Measurements from ENCODE around the gene TDRD7. TPM values are rescaled to one million over a fixed set of nuclear protein-coding genes. Genes with fewer than 3 reads are reported as not detected.

Gene TDRD7
- total and polyA plus RNA-seq, 2 of the 13 experiments (the other 11 are each of a cell fraction or from before 2014, with no cell fraction given), result 9.8 to 15.5 TPM

DNA sequence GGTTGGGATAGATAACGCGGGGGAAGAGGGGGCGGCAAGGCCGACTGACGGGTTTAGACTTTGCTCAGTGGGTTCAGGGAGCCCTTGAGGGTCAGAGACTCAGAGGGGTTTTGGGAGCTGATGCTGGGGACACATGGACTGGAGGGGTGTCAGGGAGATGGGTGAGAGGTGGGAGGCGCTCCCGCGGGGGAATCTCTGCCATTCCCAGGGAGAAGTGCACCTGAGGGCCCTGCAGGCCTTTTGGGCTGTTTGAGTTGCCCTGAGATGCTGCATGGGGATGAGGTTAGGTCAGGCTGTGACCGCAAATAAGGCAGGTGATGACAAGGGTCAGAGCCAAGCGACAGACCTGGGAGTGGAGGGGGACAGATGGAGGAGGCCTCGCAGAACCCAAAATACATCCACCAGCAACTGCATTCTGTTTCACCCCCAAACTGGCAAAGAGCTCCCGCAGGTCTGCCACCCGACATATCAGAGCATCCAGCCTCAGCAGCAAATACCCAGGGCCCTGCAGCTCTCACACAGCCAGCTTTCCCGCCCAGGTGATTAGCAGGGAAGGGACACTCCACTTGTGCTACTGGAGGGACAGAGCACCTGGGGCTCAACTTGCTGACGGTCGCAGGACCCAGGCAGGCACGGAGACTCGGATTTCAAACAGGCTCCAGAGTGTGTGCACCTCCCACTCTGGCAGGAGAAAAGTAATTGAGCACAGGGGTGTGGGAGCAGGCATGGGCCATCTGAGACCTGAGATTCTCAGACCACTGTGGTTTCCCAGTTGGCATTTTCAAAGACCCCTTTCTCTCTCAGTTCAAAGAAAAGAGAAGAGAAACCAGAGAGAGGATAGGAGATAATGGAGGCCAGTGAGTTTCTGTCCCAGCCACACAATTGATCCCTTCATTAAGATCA, 116.0 kb downstream of the TDRD7 start:
- Histone ChIP-seq H3K9ac (ENCODE audit: insufficient read depth, low read depth, low read length) (no peak overlapping the region), H3K27ac (ENCODE audit: extremely low read length, insufficient read depth, low read length) (no peak overlapping the region), H3K27me3 (ENCODE audit: control insufficient read depth in 1 of 2, insufficient read depth in 2 of 2, low read length in 2 of 2) (peaks cover 0 to 41% of the 10 kb centered on the region in 2 experiments; a peak in 2 of 5 replicates), H3K79me2 (ENCODE audit: insufficient read depth, low read length) (no peaks in the 10 kb centered on the region), H3K9me3 (ENCODE audit: low read length) (no peaks in the 10 kb centered on the region), H3K4me2 (ENCODE audit: low read depth, low read length) (no peak overlapping the region), H3K36me3 (replicated peaks in 1 of 2; ENCODE audit: control insufficient read depth in 1 of 2, insufficient read depth in 2 of 2, low read length in 2 of 2) (no peaks in the 10 kb centered on the region), H4K20me1 (ENCODE audit: insufficient read depth, low read length) (no peaks in the 10 kb centered on the region), H2AFZ (ENCODE audit: low read length) (no peak overlapping the region), H3K4me1 (ENCODE audit: insufficient read depth, low read length) (no peaks in the 10 kb centered on the region), H3K4me3 (replicated peaks in 1 of 3; ENCODE audit: insufficient read depth in 1 of 3, low read depth in 2 of 3, low read length in 3 of 3) (no peak overlapping the region)
- ChIA-PET POLR2A (no interaction called here), CTCF (ENCODE audit: low intra/inter-chr PET ratio, low total read pairs) (no interaction called here)
- FAIRE-seq (no peak), ATAC-seq (no peak; the same call in 2 of the 3 replicates), DNase-seq (ENCODE audit: low spot score) (no peak)
- TF ChIP-seq NR2F2 (IDR thresholded peaks at IDR 0.05; ENCODE audit: borderline replicate concordance, low read depth), result no peak
- no peak for TF ChIP-seq EHMT2 (IDR thresholded peaks at IDR 0.05; ENCODE audit: borderline replicate concordance, low read depth, low read length)
- no peak for TF ChIP-seq SRY (CRISPR knock-in tag; IDR thresholded peaks at IDR 0.05)
- intact Hi-C loops (cut with micrococcal nuclease; ENCODE audit: unreplicated experiment), result no loop called here
- WGBS (ENCODE audit: low lambda C conversion rate), result 60% methylated on average over 11 of the region's 18 CpGs
- in situ Hi-C loops (cut with HindIII; ENCODE audit: extremely low pct_ligation_motif_present, low pct_unique_long_range_greater_than_20kb), result no loop called here
- BruUV-seq (replicated peaks), result no TSS peak

DNA sequence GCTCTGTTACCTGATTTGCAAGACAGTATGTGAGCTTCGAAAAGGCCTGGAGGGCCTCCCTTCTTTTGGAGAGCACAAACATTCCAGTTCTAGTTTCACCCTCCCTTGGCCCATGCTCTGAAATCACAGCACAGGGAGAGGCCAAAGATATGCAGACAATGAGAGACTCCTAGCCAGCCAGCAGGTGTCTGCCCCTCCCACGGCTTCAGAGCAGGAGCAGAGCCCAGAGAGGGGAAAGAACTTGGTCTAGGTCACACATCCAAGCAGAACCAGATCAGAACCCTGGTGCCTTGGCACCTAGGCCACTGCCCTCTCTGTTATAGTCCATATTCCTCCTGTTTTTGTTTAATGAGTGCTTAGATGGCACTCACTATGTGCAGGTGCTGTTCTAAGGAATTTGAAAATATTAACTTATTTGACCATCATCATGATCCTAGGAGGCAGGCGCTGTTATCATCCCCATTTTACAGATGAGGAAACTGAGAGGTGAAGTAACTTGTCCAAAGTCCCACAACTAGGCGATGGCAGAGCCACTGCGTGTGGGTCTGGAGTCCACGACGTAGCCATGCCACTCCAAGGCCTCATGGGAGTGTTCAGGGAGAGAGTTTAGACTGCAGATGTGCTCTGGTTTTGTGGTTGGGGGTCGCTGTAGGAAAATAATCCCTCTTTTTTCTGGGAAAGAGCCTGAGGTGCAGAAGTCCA, 116.8 kb downstream of the TDRD7 start:
- Histone ChIP-seq H3K9me3 (ENCODE audit: low read length) (no peaks in the 10 kb centered on the region), H3K4me2 (ENCODE audit: low read depth, low read length) (no peak overlapping the region), H4K20me1 (ENCODE audit: insufficient read depth, low read length) (no peaks in the 10 kb centered on the region), H3K4me3 (replicated peaks in 1 of 3; ENCODE audit: insufficient read depth in 1 of 3, low read depth in 2 of 3, low read length in 3 of 3) (no peak overlapping the region), H2AFZ (ENCODE audit: low read length) (no peak overlapping the region), H3K9ac (ENCODE audit: insufficient read depth, low read depth, low read length) (no peak overlapping the region), H3K36me3 (replicated peaks in 1 of 2; ENCODE audit: control insufficient read depth in 1 of 2, insufficient read depth in 2 of 2, low read length in 2 of 2) (no peaks in the 10 kb centered on the region), H3K79me2 (ENCODE audit: insufficient read depth, low read length) (no peaks in the 10 kb centered on the region), H3K4me1 (ENCODE audit: insufficient read depth, low read length) (no peaks in the 10 kb centered on the region), H3K27ac (ENCODE audit: extremely low read length, insufficient read depth, low read length) (no peak overlapping the region), H3K27me3 (ENCODE audit: control insufficient read depth in 1 of 2, insufficient read depth in 2 of 2, low read length in 2 of 2) (peaks cover 0 to 38% of the 10 kb centered on the region in 2 experiments; a peak in 2 of 5 replicates)
- CTCF ChIA-PET (ENCODE audit: low intra/inter-chr PET ratio, low total read pairs), result no interaction called here
- DNase-seq (ENCODE audit: low spot score) (no peak), ATAC-seq (peak; percentile 61), FAIRE-seq (no peak)
- intact Hi-C loops (cut with micrococcal nuclease; ENCODE audit: unreplicated experiment) (no loop called here), in situ Hi-C loops (cut with HindIII; ENCODE audit: extremely low pct_ligation_motif_present, low pct_unique_long_range_greater_than_20kb) (no loop called here)
- POLR2A ChIA-PET, result no interaction called here
- 7% methylated on average over 7 of the region's 8 CpGs for WGBS (ENCODE audit: low lambda C conversion rate)
- BruUV-seq (replicated peaks), result no TSS peak
- TF ChIP-seq ZNF562 (CRISPR knock-in tag; IDR thresholded peaks at IDR 0.05; ENCODE audit: borderline replicate concordance) (no peak), GABPB1 (CRISPR knock-in tag; IDR thresholded peaks at IDR 0.05) (no peak), SMAD3 (CRISPR knock-in tag; IDR thresholded peaks at IDR 0.05) (no peak), TCF7L2 (IDR thresholded peaks at IDR 0.05; ENCODE audit: low read depth, low read length) (no peak), CBX1 (IDR thresholded peaks at IDR 0.05; ENCODE audit: low read depth) (no peak), NR3C1 (CRISPR knock-in tag; IDR thresholded peaks at IDR 0.05) (no peak), ZNF629 (CRISPR knock-in tag; conservative IDR thresholded peaks at IDR 0.05) (peak; percentile 79), SETDB1 (CRISPR knock-in tag; IDR thresholded peaks at IDR 0.05; ENCODE audit: borderline replicate concordance) (no peak), DPF2 (CRISPR knock-in tag; IDR thresholded peaks at IDR 0.05; ENCODE audit: borderline replicate concordance, low read depth) (no peak), ZZZ3 (CRISPR knock-in tag; IDR thresholded peaks at IDR 0.05; ENCODE audit: borderline replicate concordance) (no peak), GATA4 (IDR thresholded peaks at IDR 0.05; ENCODE audit: borderline replicate concordance, low read depth) (no peak), ZNF788 (CRISPR knock-in tag; IDR thresholded peaks at IDR 0.05; ENCODE audit: borderline replicate concordance) (no peak)
- TF ChIP-seq, protein P1, sequence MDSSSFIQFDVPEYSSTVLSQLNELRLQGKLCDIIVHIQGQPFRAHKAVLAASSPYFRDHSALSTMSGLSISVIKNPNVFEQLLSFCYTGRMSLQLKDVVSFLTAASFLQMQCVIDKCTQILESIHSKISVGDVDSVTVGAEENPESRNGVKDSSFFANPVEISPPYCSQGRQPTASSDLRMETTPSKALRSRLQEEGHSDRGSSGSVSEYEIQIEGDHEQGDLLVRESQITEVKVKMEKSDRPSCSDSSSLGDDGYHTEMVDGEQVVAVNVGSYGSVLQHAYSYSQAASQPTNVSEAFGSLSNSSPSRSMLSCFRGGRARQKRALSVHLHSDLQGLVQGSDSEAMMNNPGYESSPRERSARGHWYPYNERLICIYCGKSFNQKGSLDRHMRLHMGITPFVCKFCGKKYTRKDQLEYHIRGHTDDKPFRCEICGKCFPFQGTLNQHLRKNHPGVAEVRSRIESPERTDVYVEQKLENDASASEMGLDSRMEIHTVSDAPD (CRISPR knock-in tag; IDR thresholded peaks at IDR 0.05), result no peak

All from HepG2 (cell line).